ENCODE measurements around the gene FASTKD2.

DNA sequence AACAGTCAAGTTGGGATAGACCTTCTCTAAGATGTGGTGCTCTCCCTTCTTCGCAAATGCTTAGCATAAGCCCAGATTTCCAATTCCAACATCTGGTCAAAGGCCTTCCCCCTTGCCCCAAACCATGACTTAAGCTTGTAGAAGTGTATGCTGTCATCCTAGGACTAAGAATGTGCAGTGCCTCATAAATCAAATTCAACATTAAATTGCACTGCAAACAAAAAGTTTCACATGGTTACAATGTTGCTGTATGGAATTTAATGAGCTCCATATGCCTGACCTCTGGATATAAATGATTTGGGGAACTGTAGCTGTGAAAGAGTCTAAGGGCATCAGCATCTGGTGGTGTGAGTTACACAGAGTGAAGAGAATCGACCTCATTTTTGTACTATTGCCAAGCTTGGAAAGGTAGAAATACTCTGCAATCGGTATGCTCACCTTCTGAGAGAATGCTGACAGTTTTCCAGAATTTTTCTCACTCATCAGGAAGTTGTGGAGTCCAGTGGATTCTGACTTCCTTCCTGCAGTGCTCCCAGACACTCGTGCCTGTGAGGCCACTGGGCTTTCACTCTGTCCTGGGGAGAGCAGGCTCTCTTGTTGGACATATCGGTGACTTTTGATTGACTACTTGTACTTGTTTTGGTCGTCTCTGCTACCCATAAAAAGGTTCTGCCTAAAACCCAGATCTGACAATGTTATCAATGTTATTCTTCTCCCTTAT is 40.6 kb downstream of the FASTKD2 start:
- TF ChIP-seq, protein P1, sequence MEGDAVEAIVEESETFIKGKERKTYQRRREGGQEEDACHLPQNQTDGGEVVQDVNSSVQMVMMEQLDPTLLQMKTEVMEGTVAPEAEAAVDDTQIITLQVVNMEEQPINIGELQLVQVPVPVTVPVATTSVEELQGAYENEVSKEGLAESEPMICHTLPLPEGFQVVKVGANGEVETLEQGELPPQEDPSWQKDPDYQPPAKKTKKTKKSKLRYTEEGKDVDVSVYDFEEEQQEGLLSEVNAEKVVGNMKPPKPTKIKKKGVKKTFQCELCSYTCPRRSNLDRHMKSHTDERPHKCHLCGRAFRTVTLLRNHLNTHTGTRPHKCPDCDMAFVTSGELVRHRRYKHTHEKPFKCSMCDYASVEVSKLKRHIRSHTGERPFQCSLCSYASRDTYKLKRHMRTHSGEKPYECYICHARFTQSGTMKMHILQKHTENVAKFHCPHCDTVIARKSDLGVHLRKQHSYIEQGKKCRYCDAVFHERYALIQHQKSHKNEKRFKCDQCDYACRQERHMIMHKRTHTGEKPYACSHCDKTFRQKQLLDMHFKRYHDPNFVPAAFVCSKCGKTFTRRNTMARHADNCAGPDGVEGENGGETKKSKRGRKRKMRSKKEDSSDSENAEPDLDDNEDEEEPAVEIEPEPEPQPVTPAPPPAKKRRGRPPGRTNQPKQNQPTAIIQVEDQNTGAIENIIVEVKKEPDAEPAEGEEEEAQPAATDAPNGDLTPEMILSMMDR (IDR thresholded peaks at IDR 0.05): no peak
- TF ChIP-seq POLR2A (IDR thresholded peaks at IDR 0.05): no peak
- peak; percentile 47 for TF ChIP-seq POLR2AphosphoS5 (IDR thresholded peaks at IDR 0.05)

Measured in prostate gland (tissue), 2 donors.